Gastrocnemius medialis (tissue), 4 donors: ENCODE measurements around the gene XRRA1. TPM values are rescaled to one million over a fixed set of nuclear protein-coding genes. Genes with fewer than 3 reads are reported as not detected.

Experiments used
- ATAC-seq, 2 donors: fragments of 150-250 bp; one replicate each; pipeline ENCODE4 v1.9.1; 2016
- DNase-seq, 2 donors: peaks; one replicate each; pipeline ENCODE4 v3.0.0-alpha.2; 2019
- H3K27ac ChIP-seq, 4 donors: fragments of 200-600 bp; sonication (generic); 1 replicate in 1 of 4; 2 replicates in 3 of 4; pipeline ENCODE4 v1.5.1; 2016 to 2018; ENCODE audit warnings: mild to moderate bottlenecking in 2 of 4, moderate library complexity in 1 of 4
- H3K27me3 ChIP-seq, 3 donors: fragments of 200-600 bp; sonication (generic) in 2 of 3; 1 replicate in 1 of 3; 2 replicates in 2 of 3; pipeline versions ENCODE4 v1.5.1 to v1.6.0; 2016 to 2019; ENCODE audit warnings: mild to moderate bottlenecking in 1 of 3, moderate library complexity in 1 of 3
- H3K36me3 ChIP-seq, 2 donors: fragments of 200-600 bp; sonication (generic) in 1 of 2; one replicate each; pipeline ENCODE4 v1.5.1; 2017 to 2018
- H3K4me1 ChIP-seq, 2 donors: fragments of 200-600 bp; sonication (generic) in 1 of 2; one replicate each; pipeline ENCODE4 v1.5.1; 2016 to 2017; ENCODE audit warnings: mild to moderate bottlenecking in 2 of 2
- H3K4me3 ChIP-seq, 4 donors: fragments of 200-600 bp; sonication (generic) in 3 of 4; 1 replicate in 1 of 4; 2 replicates in 3 of 4; pipeline ENCODE4 v1.5.1; 2016 to 2019; ENCODE audit warnings: mild to moderate bottlenecking in 2 of 4
- H3K9me3 ChIP-seq, 3 donors: fragments of 200-600 bp; sonication (generic) in 2 of 3; 1 replicate in 1 of 3; 2 replicates in 2 of 3; pipeline ENCODE4 v1.5.1; 2016 to 2019
- CTCF ChIP-seq, 5 experiments: fragments of 450-650 bp in 3 of 5; fragments of 200-600 bp in 2 of 5; sonication (generic) in 2 of 5; IDR thresholded peaks in 4 of 5; conservative IDR thresholded peaks in 1 of 5; 1 replicate in 4 of 5; 2 replicates in 1 of 5; pipeline ENCODE4 v1.5.1; 2016 to 2019; ENCODE audit warnings: antibody characterized with exemption in 5 of 5, mild to moderate bottlenecking in 3 of 5, moderate library complexity in 3 of 5
- POLR2A ChIP-seq, 2 donors: fragments of 450-650 bp; IDR thresholded peaks; one replicate each; pipeline ENCODE4 v1.6.1; 2017; ENCODE audit warnings: antibody characterized with exemption in 2 of 2, mild to moderate bottlenecking in 2 of 2, moderate library complexity in 2 of 2
- in situ Hi-C, 4 donors: fragments of 200-750 bp; cut with MboI; loops; one replicate each; pipeline versions ENCODE4 v1.15.0 to v1.8.0; 2017; ENCODE audit warnings: low sequenced_read_pairs in 4 of 4
- intact Hi-C: fragments of 100-400 bp; cut with DNase I; formaldehyde crosslinking; loops from one replicate; pipeline ENCODE4 v1.15.1; 2023; ENCODE audit warnings: low total_unique reads
- total RNA-seq, 4 donors: library from RNA; depleted of rRNA; stranded (reverse); fragments of >200 nt; gene quantifications; one replicate each; pipeline versions ENCODE4 v1.1.0 to v1.2.3, GENCODE V29; 2016

The XRRA1 gene
- total RNA-seq, 4 donors from 2014 or later: 7.8 to 16.8 (median 8.8) TPM

DNA sequence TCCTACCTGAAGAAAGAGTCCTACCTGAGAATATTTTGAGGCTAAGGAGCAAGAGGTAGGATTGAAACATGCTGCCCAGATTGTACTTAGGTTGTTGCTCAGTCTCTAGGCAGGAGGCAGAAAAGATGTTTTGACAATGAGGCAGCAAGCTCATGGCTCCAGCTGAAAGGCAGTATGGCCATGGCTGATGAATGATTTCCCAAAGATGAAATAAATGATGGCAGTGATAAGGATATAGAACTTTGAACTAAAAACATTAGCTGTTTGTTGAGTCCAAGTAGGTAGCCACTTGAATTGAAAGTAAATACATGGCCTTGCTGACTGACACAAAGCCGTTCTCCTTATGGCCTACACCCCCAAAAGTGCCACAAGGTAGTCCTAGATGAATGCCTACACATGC lies 33.0 kb upstream of the XRRA1 start:
- intact Hi-C loops: no loop called here
- Histone ChIP-seq H3K27ac (no peak overlapping the region), H3K4me1 (peaks cover 9 to 17% of the 10 kb centered on the region in 2 donors), H3K27me3 (no peaks in the 10 kb centered on the region), H3K9me3 (no peaks in the 10 kb centered on the region), H3K4me3 (no peak overlapping the region), H3K36me3 (peaks cover 0 to 31% of the 10 kb centered on the region in 2 donors)
- DNase-seq: no peak
- TF ChIP-seq CTCF (IDR thresholded peaks at IDR 0.05 in 4 of 5, conservative IDR thresholded peaks at IDR 0.05 in 1 of 5): no peak
- no peak for TF ChIP-seq POLR2A (IDR thresholded peaks at IDR 0.05)
- no peak for ATAC-seq
- in situ Hi-C loops: no loop called here

DNA sequence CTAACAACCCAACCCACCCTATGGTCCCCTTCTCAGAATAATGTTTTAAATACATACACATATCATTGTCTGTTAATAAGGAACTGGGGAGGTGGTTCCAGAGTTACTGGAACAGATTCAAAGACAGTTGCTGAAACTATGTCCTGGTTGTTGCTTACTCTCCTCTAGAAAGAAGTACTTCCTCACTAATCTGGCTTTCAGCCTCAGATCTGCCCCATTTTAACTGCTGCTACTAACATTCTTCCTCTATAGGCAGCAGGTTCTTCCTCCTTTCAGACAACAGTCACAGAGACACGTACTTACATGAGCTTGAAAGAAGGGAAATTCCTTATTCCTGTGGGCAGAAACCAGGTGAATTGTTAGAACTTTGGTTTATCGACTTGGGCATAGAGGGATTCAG lies 31.7 kb upstream of the XRRA1 start:
- in situ Hi-C loops (no loop called here), intact Hi-C loops (no loop called here)
- no peak for ATAC-seq
- no peak for DNase-seq
- no peaks in the 10 kb centered on the region for H3K9me3 ChIP-seq
- H3K27me3 ChIP-seq: no peaks in the 10 kb centered on the region
- no peak overlapping the region for H3K27ac ChIP-seq
- peaks cover 0 to 42% of the 10 kb centered on the region in 2 donors for H3K36me3 ChIP-seq
- peaks cover 9 to 17% of the 10 kb centered on the region in 2 donors for H3K4me1 ChIP-seq
- no peak for TF ChIP-seq POLR2A (IDR thresholded peaks at IDR 0.05)
- no peak for TF ChIP-seq CTCF (IDR thresholded peaks at IDR 0.05 in 4 of 5, conservative IDR thresholded peaks at IDR 0.05 in 1 of 5)
- H3K4me3 ChIP-seq: no peak overlapping the region

DNA sequence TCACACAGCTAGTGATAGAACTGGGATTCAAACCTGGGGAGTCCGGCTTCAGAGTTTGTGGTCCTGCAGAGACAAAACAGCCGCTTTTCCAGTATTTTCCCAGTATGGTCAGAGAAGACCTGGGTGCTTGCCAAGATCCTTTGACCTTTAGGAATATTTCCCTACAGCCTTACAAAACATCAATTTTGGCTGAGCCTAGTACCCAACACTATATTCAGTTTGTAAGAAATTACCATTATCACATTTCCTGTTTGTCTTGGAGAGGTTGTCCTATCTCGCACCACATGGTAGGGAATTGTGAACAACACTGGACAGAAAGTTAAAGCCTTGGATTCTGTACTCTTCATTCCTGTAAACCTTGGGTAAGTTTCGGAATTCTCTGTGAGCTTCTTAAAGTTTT lies 29.1 kb upstream of the XRRA1 start:
- no peak for DNase-seq
- in situ Hi-C loops (no loop called here), intact Hi-C loops (no loop called here)
- no peak overlapping the region for H3K4me3 ChIP-seq
- no peak overlapping the region for H3K27ac ChIP-seq
- TF ChIP-seq POLR2A (IDR thresholded peaks at IDR 0.05): no peak
- TF ChIP-seq CTCF (IDR thresholded peaks at IDR 0.05 in 4 of 5, conservative IDR thresholded peaks at IDR 0.05 in 1 of 5): no peak
- no peaks in the 10 kb centered on the region for H3K9me3 ChIP-seq
- peaks cover 0 to 53% of the 10 kb centered on the region in 2 donors for H3K36me3 ChIP-seq
- no peak for ATAC-seq
- H3K27me3 ChIP-seq: no peaks in the 10 kb centered on the region
- peaks cover 0 to 2% of the 10 kb centered on the region in 2 donors for H3K4me1 ChIP-seq

DNA sequence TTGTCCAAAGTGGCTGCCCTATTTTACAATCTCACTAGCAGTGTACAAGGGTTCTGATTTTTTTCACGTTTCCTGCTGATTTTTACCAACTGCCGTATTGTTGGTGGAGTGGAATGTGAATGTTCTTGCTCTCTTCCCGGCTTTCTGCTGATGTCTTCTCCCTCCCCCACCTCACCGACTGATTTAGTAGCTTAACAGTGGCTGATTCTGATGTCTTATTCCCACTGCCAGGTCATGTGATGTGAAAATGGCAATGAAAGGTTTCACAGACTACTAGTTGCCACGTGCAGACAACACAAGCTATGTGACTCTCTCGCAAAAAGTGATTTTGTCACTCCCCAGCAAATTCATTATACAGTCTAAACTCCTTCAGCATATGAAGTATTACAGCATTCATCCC lies 22.5 kb upstream of the XRRA1 start:
- ATAC-seq (no peak), DNase-seq (no peak)
- intact Hi-C loops: no loop called here
- H3K9me3 ChIP-seq: no peaks in the 10 kb centered on the region
- in situ Hi-C loops: no loop called here
- no peaks in the 10 kb centered on the region for H3K27me3 ChIP-seq
- H3K4me3 ChIP-seq: no peak overlapping the region
- no peaks in the 10 kb centered on the region for H3K4me1 ChIP-seq
- TF ChIP-seq CTCF (IDR thresholded peaks at IDR 0.05 in 4 of 5, conservative IDR thresholded peaks at IDR 0.05 in 1 of 5): no peak
- TF ChIP-seq POLR2A (IDR thresholded peaks at IDR 0.05): no peak
- peaks cover 0 to 58% of the 10 kb centered on the region in 2 donors for H3K36me3 ChIP-seq
- no peak overlapping the region for H3K27ac ChIP-seq

- no peak overlapping the region for H3K27ac ChIP-seq
- no peak for TF ChIP-seq POLR2A (IDR thresholded peaks at IDR 0.05)
- TF ChIP-seq CTCF (IDR thresholded peaks at IDR 0.05 in 4 of 5, conservative IDR thresholded peaks at IDR 0.05 in 1 of 5): no peak
- H3K27me3 ChIP-seq: no peaks in the 10 kb centered on the region
- no peaks in the 10 kb centered on the region for H3K9me3 ChIP-seq
- H3K4me1 ChIP-seq: no peaks in the 10 kb centered on the region
- ATAC-seq (no peak), DNase-seq (no peak)
- H3K36me3 ChIP-seq: peaks cover 0 to 54% of the 10 kb centered on the region in 2 donors
- in situ Hi-C loops (no loop called here), intact Hi-C loops (no loop called here)
- H3K4me3 ChIP-seq: no peak overlapping the region
These were observed 22.0 kb upstream of the XRRA1 start for GRCh38 chr11:74970852-74971395.
